Measurements from ENCODE around the gene PARP3.

DNA sequence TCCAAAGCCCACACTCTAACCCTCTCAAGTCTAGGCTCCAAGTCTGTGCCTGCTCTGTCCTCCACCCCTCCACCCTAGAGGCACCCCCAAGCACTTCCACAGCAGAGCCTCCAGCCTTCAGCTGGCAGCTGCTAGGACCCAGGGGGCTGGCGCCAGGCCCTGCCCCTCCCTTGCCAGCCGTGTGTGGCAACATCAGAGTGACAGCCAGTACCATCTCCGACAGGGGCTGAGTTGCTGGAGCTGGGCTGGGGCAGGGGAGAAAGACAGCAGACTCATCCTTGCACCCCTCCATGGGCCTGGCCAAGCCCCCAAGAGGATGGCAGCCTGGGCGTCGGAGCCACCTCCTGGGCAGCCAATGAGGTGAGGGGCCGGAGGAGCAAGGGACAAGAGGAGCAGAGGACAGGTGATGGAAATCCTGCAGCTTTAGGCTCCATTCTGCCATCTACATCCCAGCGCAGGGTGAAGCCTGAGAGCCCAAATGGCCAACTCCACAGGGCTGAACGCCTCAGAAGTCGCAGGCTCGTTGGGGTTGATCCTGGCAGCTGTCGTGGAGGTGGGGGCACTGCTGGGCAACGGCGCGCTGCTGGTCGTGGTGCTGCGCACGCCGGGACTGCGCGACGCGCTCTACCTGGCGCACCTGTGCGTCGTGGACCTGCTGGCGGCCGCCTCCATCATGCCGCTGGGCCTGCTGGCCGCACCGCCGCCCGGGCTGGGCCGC is 13.2 kb downstream of the PARP3 start, which contains the start of gene GPR62:
- no peak for TF ChIP-seq GATA2 (IDR thresholded peaks at IDR 0.05; ENCODE audit: low read depth, low read length)
- TF ChIP-seq GATA3 (IDR thresholded peaks at IDR 0.05; ENCODE audit: low read depth, low read length), result no peak

All from SH-SY5Y (cell line).